ENCODE results near the gene SLC26A5.
A peak's percentile ranks its signal among the peaks of the same experiment; 100 is the strongest.
"Not testable (repeated sequence)": the region's sequence is repeated elsewhere in the genome, so short reads cannot be mapped to it uniquely, and the experiment has no call there.

The SLC26A5 gene

GRCh38 chr7:103446049-103446520 is at the start of gene SLC26A5:
TSS of gene SLC26A5 (minus strand) at chr7:103446207. CDS start at chr7:103421514, 24,693 bp downstream.
- H3K36me3 Mint-ChIP-seq, result no peaks in the 10 kb centered on the region
- H3K27me3 Mint-ChIP-seq, result peaks cover 53% of the 10 kb centered on the region
- H3K4me1 Mint-ChIP-seq, result peaks cover 12% of the 10 kb centered on the region
- peaks cover under 1% of the 10 kb centered on the region for H3K9me3 Mint-ChIP-seq
- peak within 1 kb of the TSS; percentile 79 for H3K4me3 Mint-ChIP-seq
- no peak within 1 kb of the TSS for H3K27ac Mint-ChIP-seq

GRCh38 chr7:103487419-103487818 is 41.4 kb upstream of the SLC26A5 start:
- Mint-ChIP-seq H3K27ac (no peak overlapping the region), H3K9me3 (no peaks in the 10 kb centered on the region), H3K36me3 (no peaks in the 10 kb centered on the region), H3K27me3 (peaks cover 5% of the 10 kb centered on the region), H3K4me1 (no peaks in the 10 kb centered on the region), H3K4me3 (no peak overlapping the region)

- H3K27me3 Mint-ChIP-seq, H3K9me3 Mint-ChIP-seq, H3K4me3 Mint-ChIP-seq, H3K27ac Mint-ChIP-seq, H3K4me1 Mint-ChIP-seq, H3K36me3 Mint-ChIP-seq: not testable (repeated sequence)
These were observed 40.9 kb upstream of the SLC26A5 start for GRCh38 chr7:103486873-103487272.

GRCh38 chr7:103480771-103481170 is 34.8 kb upstream of the SLC26A5 start:
- H3K27me3 Mint-ChIP-seq, result peaks cover 12% of the 10 kb centered on the region
- no peaks in the 10 kb centered on the region for H3K9me3 Mint-ChIP-seq
- no peaks in the 10 kb centered on the region for H3K36me3 Mint-ChIP-seq
- no peak overlapping the region for H3K27ac Mint-ChIP-seq
- H3K4me1 Mint-ChIP-seq, result no peaks in the 10 kb centered on the region
- no peak overlapping the region for H3K4me3 Mint-ChIP-seq

- no peaks in the 10 kb centered on the region for H3K4me1 Mint-ChIP-seq
- no peaks in the 10 kb centered on the region for H3K36me3 Mint-ChIP-seq
- H3K27me3 Mint-ChIP-seq, result peaks cover 24% of the 10 kb centered on the region
- no peak overlapping the region for H3K27ac Mint-ChIP-seq
- no peak overlapping the region for H3K4me3 Mint-ChIP-seq
- no peaks in the 10 kb centered on the region for H3K9me3 Mint-ChIP-seq
These were observed 28.9 kb upstream of the SLC26A5 start for GRCh38 chr7:103474956-103475355.

- Mint-ChIP-seq H3K9me3 (no peaks in the 10 kb centered on the region), H3K27me3 (peaks cover 24% of the 10 kb centered on the region), H3K36me3 (no peaks in the 10 kb centered on the region), H3K4me3 (no peak overlapping the region), H3K4me1 (no peaks in the 10 kb centered on the region), H3K27ac (no peak overlapping the region)
These were observed 23.3 kb upstream of the SLC26A5 start for GRCh38 chr7:103469095-103469948.

- no peak overlapping the region for H3K4me3 Mint-ChIP-seq
- H3K9me3 Mint-ChIP-seq, result no peaks in the 10 kb centered on the region
- no peaks in the 10 kb centered on the region for H3K36me3 Mint-ChIP-seq
- peaks cover 27% of the 10 kb centered on the region for H3K27me3 Mint-ChIP-seq
- no peaks in the 10 kb centered on the region for H3K4me1 Mint-ChIP-seq
- no peak overlapping the region for H3K27ac Mint-ChIP-seq
These were observed 20.8 kb upstream of the SLC26A5 start for GRCh38 chr7:103466814-103467213.

- no peak overlapping the region for H3K27ac Mint-ChIP-seq
- no peaks in the 10 kb centered on the region for H3K4me1 Mint-ChIP-seq
- H3K36me3 Mint-ChIP-seq, result no peaks in the 10 kb centered on the region
These were observed 16.4 kb upstream of the SLC26A5 start for GRCh38 chr7:103462358-103462757.

GRCh38 chr7:103447073-103447960 is 1.3 kb upstream of the SLC26A5 start:
- no peak overlapping the region for H3K4me3 Mint-ChIP-seq

More at GRCh38 chr7:103462358-103462757, 16.4 kb upstream of the SLC26A5 start:
- H3K27me3 Mint-ChIP-seq, result peaks cover 14% of the 10 kb centered on the region
- H3K4me3 Mint-ChIP-seq, result no peak overlapping the region
- H3K9me3 Mint-ChIP-seq, result no peaks in the 10 kb centered on the region

GRCh38 chr7:103445228-103446048 is 569 bp downstream of the SLC26A5 start:
- Mint-ChIP-seq H3K27me3 (peaks cover 49% of the 10 kb centered on the region), H3K9me3 (no peaks in the 10 kb centered on the region), H3K4me3 (peak overlapping the region; percentile 79), H3K27ac (no peak overlapping the region), H3K4me1 (peaks cover 12% of the 10 kb centered on the region), H3K36me3 (no peaks in the 10 kb centered on the region)

More at GRCh38 chr7:103447073-103447960, 1.3 kb upstream of the SLC26A5 start:
- Mint-ChIP-seq H3K4me1 (peaks cover 12% of the 10 kb centered on the region), H3K27ac (no peak overlapping the region), H3K27me3 (peaks cover 56% of the 10 kb centered on the region), H3K36me3 (peaks cover 2% of the 10 kb centered on the region), H3K9me3 (peaks cover 13% of the 10 kb centered on the region)

- Mint-ChIP-seq H3K9me3 (no peaks in the 10 kb centered on the region), H3K4me3 (no peak overlapping the region), H3K27ac (no peak overlapping the region), H3K27me3 (peaks cover 41% of the 10 kb centered on the region), H3K4me1 (no peaks in the 10 kb centered on the region), H3K36me3 (no peaks in the 10 kb centered on the region)
These were observed 6.3 kb downstream of the SLC26A5 start for GRCh38 chr7:103439661-103440060.

GRCh38 chr7:103437623-103438022 is 8.4 kb downstream of the SLC26A5 start:
- Mint-ChIP-seq H3K4me1 (no peaks in the 10 kb centered on the region), H3K9me3 (peaks cover 3% of the 10 kb centered on the region), H3K36me3 (no peaks in the 10 kb centered on the region), H3K4me3 (no peak overlapping the region), H3K27me3 (peaks cover 27% of the 10 kb centered on the region), H3K27ac (no peak overlapping the region)

GRCh38 chr7:103432712-103433111 is 13.3 kb downstream of the SLC26A5 start:
- H3K27ac Mint-ChIP-seq, result no peak overlapping the region
- H3K4me3 Mint-ChIP-seq, result no peak overlapping the region
- no peaks in the 10 kb centered on the region for H3K36me3 Mint-ChIP-seq
- H3K9me3 Mint-ChIP-seq, result peaks cover 3% of the 10 kb centered on the region
- H3K4me1 Mint-ChIP-seq, result no peaks in the 10 kb centered on the region
- H3K27me3 Mint-ChIP-seq, result peaks cover 15% of the 10 kb centered on the region

- H3K27ac Mint-ChIP-seq, result no peak overlapping the region
- no peaks in the 10 kb centered on the region for H3K36me3 Mint-ChIP-seq
- H3K9me3 Mint-ChIP-seq, result no peaks in the 10 kb centered on the region
- H3K4me3 Mint-ChIP-seq, result no peak overlapping the region
- H3K4me1 Mint-ChIP-seq, result no peaks in the 10 kb centered on the region
- H3K27me3 Mint-ChIP-seq, result peaks cover 4% of the 10 kb centered on the region
These were observed 20.8 kb downstream of the SLC26A5 start for GRCh38 chr7:103425177-103425576.
